GM18507 (cell line): ENCODE measurements around the gene AGPAT2.

Source experiments
- DNase-seq: peaks from one replicate; pipeline ENCODE4 v3.0.0; 2011; ENCODE audit warnings: low read depth; ENCODE audit not compliant: insufficient read length; ENCODE audit errors: extremely low spot score
- FAIRE-seq: peaks from 2 replicates; lab custom pipeline; 2011; peaks lifted over from hg19 to GRCh38; lab: Jason Lieb, UNC

Gene AGPAT2

DNA sequence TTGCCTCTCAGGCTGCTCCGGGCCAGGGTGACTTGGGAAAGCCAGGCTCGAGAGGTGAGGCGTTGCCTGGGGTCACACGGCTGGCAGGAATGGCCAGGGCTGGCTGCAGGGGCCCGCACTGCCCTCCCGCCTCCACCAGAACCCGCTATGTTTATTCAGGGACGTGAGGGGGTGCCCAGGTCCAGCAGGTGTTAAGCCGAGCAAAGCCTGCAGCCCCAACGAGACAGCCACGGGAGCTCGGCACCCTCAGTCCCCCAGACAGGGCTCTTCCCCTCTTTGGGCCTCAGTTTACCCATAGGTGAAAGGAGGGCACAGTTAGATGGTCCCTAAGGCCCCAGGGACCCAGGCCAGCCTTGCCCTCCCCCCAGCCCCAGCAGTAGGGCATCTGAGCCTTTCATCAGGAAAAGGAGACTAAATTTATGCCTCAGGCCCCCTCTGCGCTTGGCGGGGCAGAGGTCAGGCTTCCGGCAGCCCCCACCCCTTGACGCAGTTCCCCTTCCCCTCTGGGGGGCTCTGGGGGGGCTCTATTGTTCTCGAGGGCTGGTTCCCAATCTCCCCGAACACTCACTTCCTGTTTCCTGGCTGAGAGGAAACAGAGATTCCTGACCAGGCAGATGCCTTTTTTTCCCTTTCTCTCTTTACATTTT lies 31.6 kb downstream of the AGPAT2 start:
- no peak for FAIRE-seq

GRCh38 chr9:136654820-136655535 lies 32.3 kb downstream of the AGPAT2 start:
- FAIRE-seq: no peak

More for the DNA sequence above, 31.6 kb downstream of the AGPAT2 start:
- DNase-seq: no peak

GRCh38 chr9:136653323-136654079 lies 33.8 kb downstream of the AGPAT2 start:
- DNase-seq (no peak), FAIRE-seq (no peak)

More at GRCh38 chr9:136654820-136655535, 32.3 kb downstream of the AGPAT2 start:
- no peak for DNase-seq

DNA sequence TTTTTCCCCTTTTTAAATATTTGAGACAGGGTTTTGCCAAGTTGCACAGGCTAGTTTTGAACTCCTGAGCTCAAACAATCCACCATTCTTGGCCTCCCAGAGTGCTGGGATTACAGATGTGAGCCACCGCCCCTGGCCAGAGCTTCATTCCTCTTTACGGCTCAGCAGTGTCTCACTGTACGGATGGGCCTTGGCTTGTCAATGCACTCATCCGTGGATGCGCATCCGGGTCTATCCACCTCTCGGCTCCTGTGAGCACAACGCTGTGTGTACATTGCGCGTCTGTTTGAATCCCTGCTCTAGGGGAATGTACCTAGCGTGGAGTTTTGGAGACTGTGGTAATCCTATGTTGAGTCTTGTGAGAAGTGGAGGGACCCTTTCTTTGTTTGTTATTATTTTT lies 35.4 kb downstream of the AGPAT2 start:
- DNase-seq (no peak), FAIRE-seq (no peak)

DNA sequence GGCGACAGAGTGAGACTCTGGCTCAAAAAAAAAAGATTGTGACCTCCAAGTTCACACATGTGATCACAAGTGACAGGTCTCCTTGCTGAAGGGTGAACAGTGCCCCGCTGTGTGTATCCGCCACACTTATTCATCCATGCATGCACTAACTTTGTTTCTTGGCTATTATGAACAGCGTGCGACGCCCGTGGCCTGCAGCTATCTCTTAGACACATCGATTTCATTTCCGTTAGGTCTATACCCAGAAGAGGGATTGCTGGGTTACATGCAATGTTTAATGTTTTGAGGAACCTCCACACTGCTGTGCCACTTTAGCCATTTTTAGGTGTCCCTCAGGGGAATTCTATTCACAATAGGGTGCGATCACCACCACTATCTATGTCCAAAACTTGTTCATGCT lies 36.6 kb downstream of the AGPAT2 start:
- DNase-seq: no peak
- no peak for FAIRE-seq

DNA sequence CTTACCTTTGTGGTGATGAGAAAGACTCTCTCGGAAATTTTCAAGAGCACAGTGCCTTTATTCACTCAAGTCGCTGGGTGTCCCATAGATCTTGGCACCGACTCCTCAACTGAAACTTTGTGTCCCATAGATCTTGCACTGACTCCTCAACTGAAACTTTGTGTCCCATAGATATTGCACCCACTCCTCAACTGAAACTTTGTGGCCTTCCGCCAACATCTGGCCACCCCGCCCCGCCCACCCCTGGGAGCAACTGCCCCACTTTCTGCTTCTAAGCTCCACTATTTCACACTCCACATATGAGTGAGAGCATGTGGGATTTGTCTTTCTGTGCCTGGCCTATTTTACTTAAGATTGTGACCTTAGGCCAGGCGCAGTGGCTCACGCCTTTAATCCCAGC lies 37.2 kb downstream of the AGPAT2 start:
- FAIRE-seq: no peak
- DNase-seq: no peak

- no peak for DNase-seq
- no peak for FAIRE-seq
Observed at GRCh38 chr9:136648751-136649150, 38.5 kb downstream of the AGPAT2 start.

GRCh38 chr9:136646827-136647711 lies 40.2 kb downstream of the AGPAT2 start:
- FAIRE-seq (no peak), DNase-seq (no peak)

- no peak for DNase-seq
- FAIRE-seq: no peak
Observed at GRCh38 chr9:136645903-136646754, 41.1 kb downstream of the AGPAT2 start.

DNA sequence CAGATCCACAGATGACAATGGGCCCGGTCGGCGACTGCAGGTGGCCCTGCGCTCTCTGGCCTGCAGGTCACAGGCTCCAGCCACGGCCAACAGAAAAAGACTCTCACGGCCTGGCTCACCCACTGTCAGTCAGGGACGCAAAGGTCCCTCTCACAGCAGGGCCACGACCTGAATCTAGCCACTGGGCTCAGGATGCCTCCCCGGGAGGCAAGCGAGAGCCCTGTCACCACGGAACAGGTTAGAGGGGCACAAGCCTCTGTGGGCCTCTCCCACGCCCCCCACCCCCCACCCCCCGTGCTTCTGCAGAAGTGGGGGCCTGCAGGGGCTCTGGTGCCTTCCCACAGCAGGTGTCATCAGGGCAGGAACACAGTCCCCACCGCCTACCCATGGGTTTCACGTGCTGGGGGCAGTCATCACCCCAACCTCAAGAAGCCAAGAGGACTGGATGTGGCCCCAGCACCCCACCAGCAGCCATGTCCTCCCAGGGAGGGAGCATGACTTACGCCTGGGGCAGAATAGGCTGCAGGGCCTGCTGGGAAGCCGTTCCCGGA lies 41.8 kb downstream of the AGPAT2 start:
- FAIRE-seq (no peak), DNase-seq (no peak)

DNA sequence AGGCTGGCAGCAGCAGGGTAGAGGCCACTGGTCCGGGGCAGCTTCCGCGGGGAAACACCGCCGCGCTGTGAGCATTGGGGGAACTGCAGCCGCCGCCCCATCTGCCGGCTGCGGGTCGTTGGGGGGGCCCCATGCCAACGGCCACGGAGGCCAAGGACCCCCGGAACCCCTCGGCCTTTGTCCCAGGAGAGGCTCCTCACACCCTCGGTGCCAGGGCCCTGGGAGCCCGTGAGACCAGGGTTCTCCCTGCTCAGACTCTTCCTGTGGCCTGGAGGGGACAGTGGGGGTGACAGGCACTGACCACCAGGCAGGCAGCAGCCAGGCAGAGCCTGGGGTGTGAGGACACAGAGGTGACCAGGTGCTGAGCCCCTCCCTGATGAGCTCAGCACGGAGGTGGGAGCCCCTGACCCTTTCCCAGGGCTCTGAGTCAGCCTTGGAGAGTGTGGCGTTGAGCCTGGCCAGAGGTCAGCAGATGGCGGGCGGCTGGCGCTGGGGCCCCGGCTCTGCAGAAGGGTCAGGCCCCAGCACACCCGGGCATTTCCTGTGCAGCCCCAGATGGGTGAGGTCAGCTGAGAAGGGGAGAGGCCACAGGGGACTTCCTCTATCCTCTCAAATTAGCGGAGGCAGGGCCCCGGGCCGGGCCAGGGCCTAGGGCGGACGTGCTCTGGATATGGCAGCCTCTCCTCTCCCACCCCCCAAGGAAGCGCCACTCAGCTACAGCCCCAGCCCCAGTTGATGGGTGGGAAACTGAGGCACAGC lies 42.5 kb downstream of the AGPAT2 start:
- DNase-seq: peak; percentile 76
- no peak for FAIRE-seq

- DNase-seq (no peak), FAIRE-seq (no peak)
Observed at GRCh38 chr9:136644343-136644592, 43.0 kb downstream of the AGPAT2 start.

GRCh38 chr9:136643596-136644342 lies 43.5 kb downstream of the AGPAT2 start:
- FAIRE-seq: no peak
- DNase-seq: no peak

GRCh38 chr9:136642439-136642921 lies 44.8 kb downstream of the AGPAT2 start:
- DNase-seq: no peak
- no peak for FAIRE-seq

GRCh38 chr9:136640171-136641111 lies 46.8 kb downstream of the AGPAT2 start:
- FAIRE-seq (no peak), DNase-seq (no peak)

GRCh38 chr9:136634904-136635303 lies 52.4 kb downstream of the AGPAT2 start:
- no peak for FAIRE-seq
- DNase-seq: no peak
